Breast epithelium (tissue), 4 donors: ENCODE measurements around the gene MYO1E. TPM values are rescaled to one million over a fixed set of nuclear protein-coding genes. Genes with fewer than 3 reads are reported as not detected.
A peak's percentile ranks its signal among the peaks of the same experiment; 100 is the strongest.
"Not testable (repeated sequence)": the region's sequence is repeated elsewhere in the genome, so short reads cannot be mapped to it uniquely, and the experiment has no call there.

Experiments used
- DNase-seq, 2 donors: peaks; one replicate each; pipeline ENCODE4 v3.0.0-alpha.2; 2019; ENCODE audit warnings: low spot score in 2 of 2
- H3K27ac ChIP-seq, 2 donors: fragments of 200-600 bp; sonication (generic) in 1 of 2; one replicate each; pipeline ENCODE4 v1.5.1; 2016 to 2019; ENCODE audit warnings: mild to moderate bottlenecking in 1 of 2
- H3K27me3 ChIP-seq, 2 donors: fragments of 200-600 bp; sonication (generic) in 1 of 2; one replicate each; pipeline versions ENCODE4 v1.5.1 to v1.6.0; 2017 to 2019; ENCODE audit warnings: control low read depth in 1 of 2, mild to moderate bottlenecking in 1 of 2
- H3K36me3 ChIP-seq: fragments of 200-600 bp; one replicate; pipeline ENCODE4 v1.5.1; 2019
- H3K4me1 ChIP-seq, 2 donors: fragments of 200-600 bp; sonication (generic); one replicate each; pipeline ENCODE4 v1.5.1; 2016 to 2019; ENCODE audit warnings: control low read depth in 1 of 2
- H3K4me3 ChIP-seq, 3 donors: fragments of 200-600 bp; sonication (generic); 1 replicate in 2 of 3; 2 replicates in 1 of 3; pipeline ENCODE4 v1.5.1; 2016 to 2019; ENCODE audit warnings: mild to moderate bottlenecking in 3 of 3, moderate library complexity in 2 of 3
- H3K9me3 ChIP-seq, 2 donors: fragments of 200-600 bp; sonication (generic) in 1 of 2; one replicate each; pipeline ENCODE4 v1.5.1; 2016 to 2019; ENCODE audit warnings: control low read depth in 1 of 2
- CTCF ChIP-seq, 3 donors: fragments of 450-650 bp; IDR thresholded peaks; one replicate each; pipeline ENCODE4 v1.5.1; 2016 to 2017; ENCODE audit warnings: antibody characterized with exemption in 3 of 3, mild to moderate bottlenecking in 3 of 3, moderate library complexity in 3 of 3
- POLR2A ChIP-seq: fragments of 450-650 bp; IDR thresholded peaks from one replicate; pipeline ENCODE4 v1.6.1; 2016; ENCODE audit warnings: antibody characterized with exemption, mild to moderate bottlenecking, moderate library complexity
- POLR2AphosphoS5 ChIP-seq, 3 donors: sonication (generic); formaldehyde crosslinking; IDR thresholded peaks; one replicate each; pipeline ENCODE4 v1.6.1; 2017; ENCODE audit warnings: antibody characterized with exemption in 3 of 3
- intact Hi-C: fragments of 100-400 bp; cut with DNase I; formaldehyde crosslinking; loops from one replicate; pipeline ENCODE4 v1.15.1; 2023; ENCODE audit warnings: low total_unique reads
- total RNA-seq, 3 donors: library from RNA; depleted of rRNA; stranded (reverse); fragments of >200 nt; gene quantifications; one replicate each; pipeline ENCODE4 v1.1.0, GENCODE V29; 2016

MYO1E gene
- total RNA-seq, 3 donors from 2014 or later = 51.5 to 76.1 (median 68.6) TPM

- no peak overlapping the region for H3K4me3 ChIP-seq
- no peak overlapping the region for H3K27ac ChIP-seq
- peaks cover 0 to 14% of the 10 kb centered on the region in 2 donors for H3K4me1 ChIP-seq
- no peak for TF ChIP-seq CTCF (IDR thresholded peaks at IDR 0.05)
- DNase-seq = no peak
- H3K27me3 ChIP-seq = no peaks in the 10 kb centered on the region
- no peaks in the 10 kb centered on the region for H3K36me3 ChIP-seq
- no peaks in the 10 kb centered on the region for H3K9me3 ChIP-seq
- intact Hi-C loops = no loop called here
Measured at GRCh38 chr15:59281699-59282098, 91.0 kb downstream of the MYO1E start.

- Histone ChIP-seq H3K27me3 (no peaks in the 10 kb centered on the region), H3K4me3 (no peak overlapping the region), H3K36me3 (no peaks in the 10 kb centered on the region), H3K4me1 (peaks cover 0 to 14% of the 10 kb centered on the region in 2 donors), H3K27ac (no peak overlapping the region), H3K9me3 (no peaks in the 10 kb centered on the region)
- DNase-seq = no peak
- TF ChIP-seq POLR2A (no peak), POLR2AphosphoS5 (IDR thresholded peaks at IDR 0.05) (no peak), CTCF (IDR thresholded peaks at IDR 0.05) (no peak)
- intact Hi-C loops = no loop called here
Measured at GRCh38 chr15:59280855-59281254, 91.8 kb downstream of the MYO1E start.

- intact Hi-C loops, H3K36me3 ChIP-seq, H3K9me3 ChIP-seq, H3K4me3 ChIP-seq, H3K27me3 ChIP-seq, DNase-seq, H3K27ac ChIP-seq: not testable (repeated sequence)
- peaks cover 0 to 14% of the 10 kb centered on the region in 2 donors for H3K4me1 ChIP-seq
Measured at GRCh38 chr15:59280292-59280691, 92.4 kb downstream of the MYO1E start.

- peaks cover 0 to 14% of the 10 kb centered on the region in 2 donors for H3K4me1 ChIP-seq
- H3K36me3 ChIP-seq = no peaks in the 10 kb centered on the region
- no peak overlapping the region for H3K4me3 ChIP-seq
- peak overlapping the region; percentile 25 to 48 for H3K27ac ChIP-seq
- H3K27me3 ChIP-seq = no peaks in the 10 kb centered on the region
- no peaks in the 10 kb centered on the region for H3K9me3 ChIP-seq
- DNase-seq = no peak
- TF ChIP-seq POLR2A (no peak), CTCF (IDR thresholded peaks at IDR 0.05) (no peak), POLR2AphosphoS5 (IDR thresholded peaks at IDR 0.05) (no peak)
- intact Hi-C loops = no loop called here
Measured at GRCh38 chr15:59279023-59279422, 93.6 kb downstream of the MYO1E start.

GRCh38 chr15:59278120-59278519 lies 94.6 kb downstream of the MYO1E start:
- Histone ChIP-seq H3K27ac (peak overlapping the region; percentile 43 to 48), H3K9me3 (no peaks in the 10 kb centered on the region), H3K36me3 (no peaks in the 10 kb centered on the region), H3K4me1 (peaks cover 0 to 14% of the 10 kb centered on the region in 2 donors), H3K27me3 (no peaks in the 10 kb centered on the region), H3K4me3 (no peak overlapping the region)
- intact Hi-C loops = no loop called here
- no peak for DNase-seq
- TF ChIP-seq POLR2AphosphoS5 (IDR thresholded peaks at IDR 0.05) (no peak), CTCF (IDR thresholded peaks at IDR 0.05) (no peak), POLR2A (no peak)
